ENCODE results near the gene DALRD3.

DALRD3 gene

GRCh38 chr3:48989796-48990635 lies 28.4 kb downstream of the DALRD3 start, which contains the start of gene P4HTM (continued):
- TF ChIP-seq, protein P1, sequence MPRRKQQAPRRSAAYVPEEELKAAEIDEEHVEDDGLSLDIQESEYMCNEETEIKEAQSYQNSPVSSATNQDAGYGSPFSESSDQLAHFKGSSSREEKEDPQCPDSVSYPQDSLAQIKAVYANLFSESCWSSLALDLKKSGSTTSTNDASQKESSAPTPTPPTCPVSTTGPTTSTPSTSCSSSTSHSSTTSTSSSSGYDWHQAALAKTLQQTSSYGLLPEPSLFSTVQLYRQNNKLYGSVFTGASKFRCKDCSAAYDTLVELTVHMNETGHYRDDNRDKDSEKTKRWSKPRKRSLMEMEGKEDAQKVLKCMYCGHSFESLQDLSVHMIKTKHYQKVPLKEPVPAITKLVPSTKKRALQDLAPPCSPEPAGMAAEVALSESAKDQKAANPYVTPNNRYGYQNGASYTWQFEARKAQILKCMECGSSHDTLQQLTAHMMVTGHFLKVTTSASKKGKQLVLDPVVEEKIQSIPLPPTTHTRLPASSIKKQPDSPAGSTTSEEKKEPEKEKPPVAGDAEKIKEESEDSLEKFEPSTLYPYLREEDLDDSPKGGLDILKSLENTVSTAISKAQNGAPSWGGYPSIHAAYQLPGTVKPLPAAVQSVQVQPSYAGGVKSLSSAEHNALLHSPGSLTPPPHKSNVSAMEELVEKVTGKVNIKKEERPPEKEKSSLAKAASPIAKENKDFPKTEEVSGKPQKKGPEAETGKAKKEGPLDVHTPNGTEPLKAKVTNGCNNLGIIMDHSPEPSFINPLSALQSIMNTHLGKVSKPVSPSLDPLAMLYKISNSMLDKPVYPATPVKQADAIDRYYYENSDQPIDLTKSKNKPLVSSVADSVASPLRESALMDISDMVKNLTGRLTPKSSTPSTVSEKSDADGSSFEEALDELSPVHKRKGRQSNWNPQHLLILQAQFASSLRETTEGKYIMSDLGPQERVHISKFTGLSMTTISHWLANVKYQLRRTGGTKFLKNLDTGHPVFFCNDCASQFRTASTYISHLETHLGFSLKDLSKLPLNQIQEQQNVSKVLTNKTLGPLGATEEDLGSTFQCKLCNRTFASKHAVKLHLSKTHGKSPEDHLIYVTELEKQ (tag by site-specific recombination; IDR thresholded peaks at IDR 0.05; ENCODE audit: borderline replicate concordance) = 0 out of 2 replicates have a peak, but pooled peaks have one; percentile 43
- TF ChIP-seq ZNF394 (tag by site-specific recombination; IDR thresholded peaks at IDR 0.05; ENCODE audit: borderline replicate concordance) (peak; percentile 33; the same call in 1 of the 2 replicates), ZNF449 (tag by site-specific recombination; IDR thresholded peaks at IDR 0.05) (peak; percentile 69), KLF9 (tag by site-specific recombination; IDR thresholded peaks at IDR 0.05; ENCODE audit: low read depth) (0 out of 2 replicates have a peak, but pooled peaks have one; percentile 22), ZEB2 (tag by site-specific recombination; IDR thresholded peaks at IDR 0.05) (peak; percentile 92; the same call in 1 of the 2 replicates), SP7 (tag by site-specific recombination; IDR thresholded peaks at IDR 0.05) (peak; percentile 73)

GRCh38 chr3:48989126-48989795 lies 29.1 kb downstream of the DALRD3 start:
- Histone ChIP-seq H3K9me3 (ENCODE audit: control insufficient read depth, insufficient read depth, low read depth, low read length) (no peaks in the 10 kb centered on the region), H3K4me1 (ENCODE audit: control insufficient read depth, insufficient read depth, low read length) (no peaks in the 10 kb centered on the region), H3K27ac (ENCODE audit: extremely low read depth, low read depth, low read length) (peak overlapping the region; percentile 82), H3K36me3 (ENCODE audit: control insufficient read depth in 2 of 2, insufficient read depth in 1 of 2, low read length in 2 of 2) (peaks cover 0 to 37% of the 10 kb centered on the region in 2 experiments; a peak in 2 of 3 replicates), H3K4me3 (ENCODE audit: low read depth, low read length) (peak overlapping the region; percentile 83)
- POLR2A ChIA-PET = interaction anchor here (1.0 to 4.6 kb wide), 6 partner anchors 18 to 105 kb away, joined by 3 to 61 read pairs (median 8); partner anchors contain the start of genes DALRD3, IMPDH2, NDUFAF3 and QRICH1
- CTCF ChIA-PET = interaction anchor here (0.7 to 2.0 kb wide), 6 partner anchors 18 to 33 kb away, joined by 4 to 13 read pairs (median 6); partner anchors contain the start of genes NDUFAF3 and WDR6
- TF ChIP-seq, protein P2, sequence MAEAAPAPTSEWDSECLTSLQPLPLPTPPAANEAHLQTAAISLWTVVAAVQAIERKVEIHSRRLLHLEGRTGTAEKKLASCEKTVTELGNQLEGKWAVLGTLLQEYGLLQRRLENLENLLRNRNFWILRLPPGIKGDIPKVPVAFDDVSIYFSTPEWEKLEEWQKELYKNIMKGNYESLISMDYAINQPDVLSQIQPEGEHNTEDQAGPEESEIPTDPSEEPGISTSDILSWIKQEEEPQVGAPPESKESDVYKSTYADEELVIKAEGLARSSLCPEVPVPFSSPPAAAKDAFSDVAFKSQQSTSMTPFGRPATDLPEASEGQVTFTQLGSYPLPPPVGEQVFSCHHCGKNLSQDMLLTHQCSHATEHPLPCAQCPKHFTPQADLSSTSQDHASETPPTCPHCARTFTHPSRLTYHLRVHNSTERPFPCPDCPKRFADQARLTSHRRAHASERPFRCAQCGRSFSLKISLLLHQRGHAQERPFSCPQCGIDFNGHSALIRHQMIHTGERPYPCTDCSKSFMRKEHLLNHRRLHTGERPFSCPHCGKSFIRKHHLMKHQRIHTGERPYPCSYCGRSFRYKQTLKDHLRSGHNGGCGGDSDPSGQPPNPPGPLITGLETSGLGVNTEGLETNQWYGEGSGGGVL (tag by site-specific recombination; IDR thresholded peaks at IDR 0.05) = no peak
- TF ChIP-seq HOXD13 (CRISPR knock-in tag; IDR thresholded peaks at IDR 0.05; ENCODE audit: borderline replicate concordance) (no peak), ZFP69B (tag by site-specific recombination; IDR thresholded peaks at IDR 0.05) (peak; percentile 98), ZNF449 (tag by site-specific recombination; IDR thresholded peaks at IDR 0.05) (no peak), ZBTB20 (tag by site-specific recombination; IDR thresholded peaks at IDR 0.05) (peak; percentile 92), ZNF600 (tag by site-specific recombination; IDR thresholded peaks at IDR 0.05) (0 out of 2 replicates have a peak, but pooled peaks have one; percentile 37), ZBTB26 (tag by site-specific recombination; optimal IDR thresholded peaks at IDR 0.05) (no peak), ZFP37 (tag by site-specific recombination; IDR thresholded peaks at IDR 0.05) (no peak), GLIS2 (tag by site-specific recombination; IDR thresholded peaks at IDR 0.05) (peak; percentile 72), GLIS1 (tag by site-specific recombination; IDR thresholded peaks at IDR 0.05) (no peak)
- TF ChIP-seq, protein P3, sequence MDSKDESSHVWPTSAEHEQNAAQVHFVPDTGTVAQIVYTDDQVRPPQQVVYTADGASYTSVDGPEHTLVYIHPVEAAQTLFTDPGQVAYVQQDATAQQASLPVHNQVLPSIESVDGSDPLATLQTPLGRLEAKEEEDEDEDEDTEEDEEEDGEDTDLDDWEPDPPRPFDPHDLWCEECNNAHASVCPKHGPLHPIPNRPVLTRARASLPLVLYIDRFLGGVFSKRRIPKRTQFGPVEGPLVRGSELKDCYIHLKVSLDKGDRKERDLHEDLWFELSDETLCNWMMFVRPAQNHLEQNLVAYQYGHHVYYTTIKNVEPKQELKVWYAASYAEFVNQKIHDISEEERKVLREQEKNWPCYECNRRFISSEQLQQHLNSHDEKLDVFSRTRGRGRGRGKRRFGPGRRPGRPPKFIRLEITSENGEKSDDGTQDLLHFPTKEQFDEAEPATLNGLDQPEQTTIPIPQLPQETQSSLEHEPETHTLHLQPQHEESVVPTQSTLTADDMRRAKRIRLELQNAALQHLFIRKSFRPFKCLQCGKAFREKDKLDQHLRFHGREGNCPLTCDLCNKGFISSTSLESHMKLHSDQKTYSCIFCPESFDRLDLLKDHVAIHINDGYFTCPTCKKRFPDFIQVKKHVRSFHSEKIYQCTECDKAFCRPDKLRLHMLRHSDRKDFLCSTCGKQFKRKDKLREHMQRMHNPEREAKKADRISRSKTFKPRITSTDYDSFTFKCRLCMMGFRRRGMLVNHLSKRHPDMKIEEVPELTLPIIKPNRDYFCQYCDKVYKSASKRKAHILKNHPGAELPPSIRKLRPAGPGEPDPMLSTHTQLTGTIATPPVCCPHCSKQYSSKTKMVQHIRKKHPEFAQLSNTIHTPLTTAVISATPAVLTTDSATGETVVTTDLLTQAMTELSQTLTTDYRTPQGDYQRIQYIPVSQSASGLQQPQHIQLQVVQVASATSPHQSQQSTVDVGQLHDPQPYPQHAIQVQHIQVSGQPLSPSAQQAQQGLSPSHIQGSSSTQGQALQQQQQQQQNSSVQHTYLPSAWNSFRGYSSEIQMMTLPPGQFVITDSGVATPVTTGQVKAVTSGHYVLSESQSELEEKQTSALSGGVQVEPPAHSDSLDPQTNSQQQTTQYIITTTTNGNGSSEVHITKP (tag by site-specific recombination; IDR thresholded peaks at IDR 0.05) = peak; percentile 88
- TF ChIP-seq, protein P4, sequence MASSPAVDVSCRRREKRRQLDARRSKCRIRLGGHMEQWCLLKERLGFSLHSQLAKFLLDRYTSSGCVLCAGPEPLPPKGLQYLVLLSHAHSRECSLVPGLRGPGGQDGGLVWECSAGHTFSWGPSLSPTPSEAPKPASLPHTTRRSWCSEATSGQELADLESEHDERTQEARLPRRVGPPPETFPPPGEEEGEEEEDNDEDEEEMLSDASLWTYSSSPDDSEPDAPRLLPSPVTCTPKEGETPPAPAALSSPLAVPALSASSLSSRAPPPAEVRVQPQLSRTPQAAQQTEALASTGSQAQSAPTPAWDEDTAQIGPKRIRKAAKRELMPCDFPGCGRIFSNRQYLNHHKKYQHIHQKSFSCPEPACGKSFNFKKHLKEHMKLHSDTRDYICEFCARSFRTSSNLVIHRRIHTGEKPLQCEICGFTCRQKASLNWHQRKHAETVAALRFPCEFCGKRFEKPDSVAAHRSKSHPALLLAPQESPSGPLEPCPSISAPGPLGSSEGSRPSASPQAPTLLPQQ (tag by site-specific recombination; IDR thresholded peaks at IDR 0.05) = peak; percentile 98

Measured in HEK293 (cell line).